GM12892 (cell line): ENCODE data around the gene CCDC152. TPM values are rescaled to one million over a fixed set of nuclear protein-coding genes. Genes with fewer than 3 reads are reported as not detected.
"Not testable (repeated sequence)": the region's sequence is repeated elsewhere in the genome, so short reads cannot be mapped to it uniquely, and the experiment has no call there.

ENCODE experiments used
- DNase-seq: peaks from one replicate; pipeline ENCODE4 v3.0.0; 2011; ENCODE audit not compliant: insufficient read length
- FAIRE-seq: peaks from 2 replicates; lab custom pipeline; 2011; peaks lifted over from hg19 to GRCh38; lab: Jason Lieb, UNC
- POLR2A ChIP-seq: IDR thresholded peaks from 2 replicates; pipeline ENCODE4 v1.6.1; 2011; ENCODE audit warnings: low read depth, low read length, control low read depth
- POLR2AphosphoS5 ChIP-seq: IDR thresholded peaks from 2 replicates; pipeline ENCODE4 v1.6.1; 2011; ENCODE audit warnings: low read depth, low read length, control low read depth
- TAF1 ChIP-seq: IDR thresholded peaks from 2 replicates; pipeline ENCODE4 v1.6.1; 2011; ENCODE audit warnings: low read depth, mild to moderate bottlenecking, control low read depth, low read length, borderline replicate concordance
- polyA plus RNA-seq: library from polyadenylated mRNA; unstranded; fragments of >200 nt; gene quantifications from one replicate; pipeline ENCODE4 v1.2.1, GENCODE V29; 2012; ENCODE audit warnings: missing spikeins, inconsistent platforms; ENCODE audit not compliant: missing spikeins

Gene CCDC152
- polyA plus RNA-seq, result 13.3 TPM

GRCh38 chr5:42756606-42757601 lies at the start of gene CCDC152:
TSS of gene CCDC152 (plus strand) at chr5:42756818. CDS start at chr5:42759122, 2,304 bp downstream.
- no peak for TF ChIP-seq TAF1
- TF ChIP-seq POLR2A, result no peak; the same call in 1 of the 2 replicates
- TF ChIP-seq POLR2AphosphoS5, result no peak
- FAIRE-seq, result peak; percentile 76
- peak; percentile 27 for DNase-seq

GRCh38 chr5:42715785-42716184 lies 40.8 kb upstream of the CCDC152 start:
- DNase-seq (no peak), FAIRE-seq (peak; percentile 9)
- no peak for TF ChIP-seq POLR2AphosphoS5
- no peak for TF ChIP-seq TAF1
- no peak for TF ChIP-seq POLR2A

GRCh38 chr5:42718591-42718990 lies 38.0 kb upstream of the CCDC152 start:
- FAIRE-seq, result peak; percentile 95
- no peak for DNase-seq
- TF ChIP-seq POLR2A (no peak), TAF1 (no peak), POLR2AphosphoS5 (no peak)

GRCh38 chr5:42719034-42719433 lies 37.6 kb upstream of the CCDC152 start:
- DNase-seq (no peak), FAIRE-seq (no peak)
- TF ChIP-seq TAF1, result no peak
- TF ChIP-seq POLR2AphosphoS5, result no peak
- no peak for TF ChIP-seq POLR2A

GRCh38 chr5:42720251-42720650 lies 36.4 kb upstream of the CCDC152 start:
- FAIRE-seq (no peak), DNase-seq (no peak)
- no peak for TF ChIP-seq TAF1

GRCh38 chr5:42721484-42721883 lies 35.1 kb upstream of the CCDC152 start:
- no peak for TF ChIP-seq POLR2A
- no peak for TF ChIP-seq POLR2AphosphoS5
- no peak for TF ChIP-seq TAF1

GRCh38 chr5:42734531-42735058 lies 22.0 kb upstream of the CCDC152 start:
- DNase-seq, FAIRE-seq: not testable (repeated sequence)

More at GRCh38 chr5:42721484-42721883, 35.1 kb upstream of the CCDC152 start:
- no peak for DNase-seq
- FAIRE-seq, result no peak

GRCh38 chr5:42740920-42741319 lies 15.7 kb upstream of the CCDC152 start:
- TF ChIP-seq POLR2A (no peak), POLR2AphosphoS5 (no peak), TAF1 (no peak)
- DNase-seq (no peak), FAIRE-seq (no peak)

- no peak for FAIRE-seq
- DNase-seq, result no peak
- no peak for TF ChIP-seq POLR2AphosphoS5
- no peak for TF ChIP-seq TAF1
- TF ChIP-seq POLR2A, result no peak
Observed at GRCh38 chr5:42745426-42745825, 11.2 kb upstream of the CCDC152 start.

- no peak for DNase-seq
- no peak for FAIRE-seq
- TF ChIP-seq POLR2AphosphoS5, result no peak
- TF ChIP-seq POLR2A, result no peak
- no peak for TF ChIP-seq TAF1
Observed at GRCh38 chr5:42745856-42746255, 10.8 kb upstream of the CCDC152 start.

- DNase-seq (no peak), FAIRE-seq (no peak)
- TF ChIP-seq TAF1 (no peak), POLR2AphosphoS5 (no peak), POLR2A (no peak)
Observed at GRCh38 chr5:42749020-42749419, 7.6 kb upstream of the CCDC152 start.

GRCh38 chr5:42750507-42750906 lies 6.1 kb upstream of the CCDC152 start:
- DNase-seq (no peak), FAIRE-seq (no peak)
- TF ChIP-seq POLR2AphosphoS5 (no peak), TAF1 (no peak), POLR2A (no peak)
